HEK293 (cell line): ENCODE data around the gene CHID1.

Experiments
- TF ChIP-seq, protein P1 (sequence below): fragments of 450-650 bp; formaldehyde crosslinking; IDR thresholded peaks from 2 replicates; pipeline ENCODE4 v1.5.1; 2016; ENCODE audit warnings: missing biosample characterization, missing genetic modification characterization, borderline replicate concordance

The CHID1 gene

GRCh38 chr11:818396-819128 is 92.0 kb downstream of the CHID1 start, which contains the start of gene PNPLA2 (continued):
- TF ChIP-seq, protein P1, sequence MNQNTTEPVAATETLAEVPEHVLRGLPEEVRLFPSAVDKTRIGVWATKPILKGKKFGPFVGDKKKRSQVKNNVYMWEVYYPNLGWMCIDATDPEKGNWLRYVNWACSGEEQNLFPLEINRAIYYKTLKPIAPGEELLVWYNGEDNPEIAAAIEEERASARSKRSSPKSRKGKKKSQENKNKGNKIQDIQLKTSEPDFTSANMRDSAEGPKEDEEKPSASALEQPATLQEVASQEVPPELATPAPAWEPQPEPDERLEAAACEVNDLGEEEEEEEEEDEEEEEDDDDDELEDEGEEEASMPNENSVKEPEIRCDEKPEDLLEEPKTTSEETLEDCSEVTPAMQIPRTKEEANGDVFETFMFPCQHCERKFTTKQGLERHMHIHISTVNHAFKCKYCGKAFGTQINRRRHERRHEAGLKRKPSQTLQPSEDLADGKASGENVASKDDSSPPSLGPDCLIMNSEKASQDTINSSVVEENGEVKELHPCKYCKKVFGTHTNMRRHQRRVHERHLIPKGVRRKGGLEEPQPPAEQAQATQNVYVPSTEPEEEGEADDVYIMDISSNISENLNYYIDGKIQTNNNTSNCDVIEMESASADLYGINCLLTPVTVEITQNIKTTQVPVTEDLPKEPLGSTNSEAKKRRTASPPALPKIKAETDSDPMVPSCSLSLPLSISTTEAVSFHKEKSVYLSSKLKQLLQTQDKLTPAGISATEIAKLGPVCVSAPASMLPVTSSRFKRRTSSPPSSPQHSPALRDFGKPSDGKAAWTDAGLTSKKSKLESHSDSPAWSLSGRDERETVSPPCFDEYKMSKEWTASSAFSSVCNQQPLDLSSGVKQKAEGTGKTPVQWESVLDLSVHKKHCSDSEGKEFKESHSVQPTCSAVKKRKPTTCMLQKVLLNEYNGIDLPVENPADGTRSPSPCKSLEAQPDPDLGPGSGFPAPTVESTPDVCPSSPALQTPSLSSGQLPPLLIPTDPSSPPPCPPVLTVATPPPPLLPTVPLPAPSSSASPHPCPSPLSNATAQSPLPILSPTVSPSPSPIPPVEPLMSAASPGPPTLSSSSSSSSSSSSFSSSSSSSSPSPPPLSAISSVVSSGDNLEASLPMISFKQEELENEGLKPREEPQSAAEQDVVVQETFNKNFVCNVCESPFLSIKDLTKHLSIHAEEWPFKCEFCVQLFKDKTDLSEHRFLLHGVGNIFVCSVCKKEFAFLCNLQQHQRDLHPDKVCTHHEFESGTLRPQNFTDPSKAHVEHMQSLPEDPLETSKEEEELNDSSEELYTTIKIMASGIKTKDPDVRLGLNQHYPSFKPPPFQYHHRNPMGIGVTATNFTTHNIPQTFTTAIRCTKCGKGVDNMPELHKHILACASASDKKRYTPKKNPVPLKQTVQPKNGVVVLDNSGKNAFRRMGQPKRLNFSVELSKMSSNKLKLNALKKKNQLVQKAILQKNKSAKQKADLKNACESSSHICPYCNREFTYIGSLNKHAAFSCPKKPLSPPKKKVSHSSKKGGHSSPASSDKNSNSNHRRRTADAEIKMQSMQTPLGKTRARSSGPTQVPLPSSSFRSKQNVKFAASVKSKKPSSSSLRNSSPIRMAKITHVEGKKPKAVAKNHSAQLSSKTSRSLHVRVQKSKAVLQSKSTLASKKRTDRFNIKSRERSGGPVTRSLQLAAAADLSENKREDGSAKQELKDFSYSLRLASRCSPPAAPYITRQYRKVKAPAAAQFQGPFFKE (tag by site-specific recombination): no peak
